Muscle layer of colon (tissue), 2 donors: ENCODE measurements around the gene CASP5.
"Not testable (repeated sequence)": the region's sequence is repeated elsewhere in the genome, so short reads cannot be mapped to it uniquely, and the experiment has no call there.

Experiments used
- H3K27ac ChIP-seq: one replicate; pipeline ENCODE4 v1.7.0; 2013; ENCODE audit warnings: low read depth, mild to moderate bottlenecking, low read length, moderate library complexity
- H3K27me3 ChIP-seq, 2 donors: one replicate each; pipeline ENCODE4 v1.7.0; 2013; ENCODE audit warnings: low read length in 2 of 2, mild to moderate bottlenecking in 2 of 2; ENCODE audit not compliant: insufficient read depth in 2 of 2, control insufficient read depth in 1 of 2
- H3K36me3 ChIP-seq: one replicate; pipeline ENCODE4 v1.7.0; 2013; ENCODE audit warnings: mild to moderate bottlenecking, low read length; ENCODE audit not compliant: insufficient read depth
- H3K4me1 ChIP-seq: one replicate; pipeline ENCODE4 v1.7.0; 2013; ENCODE audit warnings: mild to moderate bottlenecking, low read length; ENCODE audit not compliant: insufficient read depth
- H3K4me3 ChIP-seq, 2 donors: one replicate each; pipeline ENCODE4 v1.7.0; 2013; ENCODE audit warnings: low read length in 2 of 2, low read depth in 1 of 2, mild to moderate bottlenecking in 1 of 2, moderate library complexity in 1 of 2
- H3K9ac ChIP-seq: one replicate; pipeline ENCODE4 v1.7.0; 2013; ENCODE audit warnings: low read length
- H3K9me3 ChIP-seq: one replicate; pipeline ENCODE4 v1.7.0; 2013; ENCODE audit warnings: mild to moderate bottlenecking, low read length
- donor health status: abdominal sarcoma.
- donor health status: Adenocarcinoma of cecum.

The CASP5 gene

GRCh38 chr11:104995001-104995408 lies 28.0 kb downstream of the CASP5 start:
- Histone ChIP-seq H3K9me3 (no peaks in the 10 kb centered on the region), H3K27me3 (no peaks in the 10 kb centered on the region), H3K27ac (no peak overlapping the region), H3K36me3 (no peaks in the 10 kb centered on the region), H3K9ac (no peak overlapping the region), H3K4me3 (no peak overlapping the region), H3K4me1 (no peaks in the 10 kb centered on the region)

- H3K4me1 ChIP-seq = no peaks in the 10 kb centered on the region
- H3K9ac ChIP-seq = no peak overlapping the region
- H3K9me3 ChIP-seq = no peaks in the 10 kb centered on the region
- H3K36me3 ChIP-seq = no peaks in the 10 kb centered on the region
- no peak overlapping the region for H3K27ac ChIP-seq
- no peaks in the 10 kb centered on the region for H3K27me3 ChIP-seq
- H3K4me3 ChIP-seq = no peak overlapping the region
Observed at GRCh38 chr11:104992781-104993180, 30.2 kb downstream of the CASP5 start.

GRCh38 chr11:104991994-104992393 lies 31.0 kb downstream of the CASP5 start:
- Histone ChIP-seq H3K27me3 (no peaks in the 10 kb centered on the region), H3K4me1 (no peaks in the 10 kb centered on the region), H3K27ac (no peak overlapping the region), H3K4me3 (no peak overlapping the region), H3K9ac (no peak overlapping the region), H3K36me3 (no peaks in the 10 kb centered on the region), H3K9me3 (no peaks in the 10 kb centered on the region)

- no peaks in the 10 kb centered on the region for H3K36me3 ChIP-seq
- H3K27ac ChIP-seq = no peak overlapping the region
- H3K9me3 ChIP-seq = no peaks in the 10 kb centered on the region
- H3K9ac ChIP-seq = no peak overlapping the region
- H3K27me3 ChIP-seq = no peaks in the 10 kb centered on the region
- H3K4me3 ChIP-seq = no peak overlapping the region
- H3K4me1 ChIP-seq = no peaks in the 10 kb centered on the region
Observed at GRCh38 chr11:104984808-104985207, 38.2 kb downstream of the CASP5 start.

GRCh38 chr11:104979839-104980238 lies 43.1 kb downstream of the CASP5 start:
- no peak overlapping the region for H3K27ac ChIP-seq
- H3K27me3 ChIP-seq = no peaks in the 10 kb centered on the region
- H3K36me3 ChIP-seq = no peaks in the 10 kb centered on the region
- H3K4me1 ChIP-seq = no peaks in the 10 kb centered on the region
- no peaks in the 10 kb centered on the region for H3K9me3 ChIP-seq
- no peak overlapping the region for H3K4me3 ChIP-seq
- H3K9ac ChIP-seq = no peak overlapping the region

- H3K9me3 ChIP-seq = no peaks in the 10 kb centered on the region
- H3K36me3 ChIP-seq = no peaks in the 10 kb centered on the region
- H3K4me1 ChIP-seq = no peaks in the 10 kb centered on the region
- H3K27me3 ChIP-seq = no peaks in the 10 kb centered on the region
- H3K27ac ChIP-seq = no peak overlapping the region
- H3K9ac ChIP-seq = no peak overlapping the region
- no peak overlapping the region for H3K4me3 ChIP-seq
Observed at GRCh38 chr11:104973616-104974015, 49.4 kb downstream of the CASP5 start.

- not testable (repeated sequence) for H3K4me1 ChIP-seq, H3K9me3 ChIP-seq, H3K4me3 ChIP-seq, H3K36me3 ChIP-seq, H3K27me3 ChIP-seq, H3K9ac ChIP-seq, H3K27ac ChIP-seq
Observed at GRCh38 chr11:104972924-104973323, 50.0 kb downstream of the CASP5 start.

- Histone ChIP-seq H3K4me3 (no peak overlapping the region), H3K27ac (no peak overlapping the region), H3K4me1 (peaks cover 3% of the 10 kb centered on the region), H3K36me3 (no peaks in the 10 kb centered on the region), H3K27me3 (no peaks in the 10 kb centered on the region), H3K9ac (no peak overlapping the region), H3K9me3 (no peaks in the 10 kb centered on the region)
Observed at GRCh38 chr11:104970756-104971155, 52.2 kb downstream of the CASP5 start.

- peak overlapping the region; percentile 67 to 71 for H3K4me3 ChIP-seq
- H3K27me3 ChIP-seq = no peaks in the 10 kb centered on the region
- no peaks in the 10 kb centered on the region for H3K36me3 ChIP-seq
- peak overlapping the region; percentile 74 for H3K9ac ChIP-seq
- no peaks in the 10 kb centered on the region for H3K9me3 ChIP-seq
- H3K27ac ChIP-seq = peak overlapping the region; percentile 12
- H3K4me1 ChIP-seq = peaks cover 5% of the 10 kb centered on the region
Observed at GRCh38 chr11:104968856-104969776, 53.9 kb downstream of the CASP5 start.

- Histone ChIP-seq H3K27me3 (no peaks in the 10 kb centered on the region), H3K9ac (peak within 1 kb of the TSS; percentile 74), H3K27ac (peak within 1 kb of the TSS; percentile 68), H3K4me1 (peaks cover 5% of the 10 kb centered on the region), H3K4me3 (peak within 1 kb of the TSS; percentile 67 to 71), H3K9me3 (no peaks in the 10 kb centered on the region), H3K36me3 (no peaks in the 10 kb centered on the region)
Observed at GRCh38 chr11:104968355-104968855, 54.6 kb downstream of the CASP5 start, which contains the start of gene CASP4. Gene CASP4 (minus strand): TSS chr11:104968574. CDS start chr11:104968525, 49 bp downstream.

GRCh38 chr11:104967534-104968354 lies 55.2 kb downstream of the CASP5 start:
- H3K27me3 ChIP-seq = no peaks in the 10 kb centered on the region
- no peaks in the 10 kb centered on the region for H3K9me3 ChIP-seq
- H3K4me1 ChIP-seq = peaks cover 5% of the 10 kb centered on the region
- H3K9ac ChIP-seq = peak overlapping the region; percentile 74
- H3K36me3 ChIP-seq = no peaks in the 10 kb centered on the region
- H3K4me3 ChIP-seq = peak overlapping the region; percentile 67 to 71
- H3K27ac ChIP-seq = peak overlapping the region; percentile 68
